GM21390 (cell line): ENCODE results near the gene PCDHB11.
"Not testable (repeated sequence)": the region's sequence is repeated elsewhere in the genome, so short reads cannot be mapped to it uniquely, and the experiment has no call there.

Experiments
- ATAC-seq: cut with Tn5 transposase; IDR thresholded peaks from one replicate; pipeline ENCODE4 v1.9.1; 2021; ENCODE audit not compliant: unreplicated experiment

PCDHB11 gene

GRCh38 chr5:141199359-141200235 lies at the start of gene PCDHB11:
Gene PCDHB11 (plus strand): TSS chr5:141199627. CDS start chr5:141199775, 148 bp downstream.
- no peak for ATAC-seq

- ATAC-seq: no peak
These were observed 49.6 kb upstream of the PCDHB11 start, which contains the start of gene PCDHB6 for GRCh38 chr5:141149812-141150211. Gene PCDHB6 (plus strand): TSS chr5:141150057. CDS start chr5:141150258, 201 bp downstream.

- ATAC-seq: no peak
These were observed 49.0 kb upstream of the PCDHB11 start for GRCh38 chr5:141150224-141150992.

GRCh38 chr5:141150993-141151325 lies 48.5 kb upstream of the PCDHB11 start:
- no peak for ATAC-seq

- ATAC-seq: not testable (repeated sequence)
These were observed 47.8 kb upstream of the PCDHB11 start for GRCh38 chr5:141151632-141152031.

GRCh38 chr5:141152096-141152495 lies 47.3 kb upstream of the PCDHB11 start:
- ATAC-seq: not testable (repeated sequence)

- ATAC-seq: no peak
These were observed 43.7 kb upstream of the PCDHB11 start for GRCh38 chr5:141155540-141156374.

- ATAC-seq: not testable (repeated sequence)
These were observed 42.1 kb upstream of the PCDHB11 start for GRCh38 chr5:141157356-141157755.

- ATAC-seq: not testable (repeated sequence)
These were observed 41.5 kb upstream of the PCDHB11 start for GRCh38 chr5:141157901-141158300.

GRCh38 chr5:141172381-141173204 lies 26.8 kb upstream of the PCDHB11 start, which contains the start of gene PCDHB7:
Gene PCDHB7 (plus strand): TSS chr5:141172644. CDS start chr5:141172836, 192 bp downstream.
- ATAC-seq: no peak

- ATAC-seq: not testable (repeated sequence)
These were observed 24.9 kb upstream of the PCDHB11 start for GRCh38 chr5:141174291-141175104.

GRCh38 chr5:141175933-141176332 lies 23.5 kb upstream of the PCDHB11 start:
- no peak for ATAC-seq

- ATAC-seq: not testable (repeated sequence)
These were observed 21.7 kb upstream of the PCDHB11 start, which contains the start of gene PCDHB8 for GRCh38 chr5:141177577-141178191. Gene PCDHB8 (plus strand): TSS chr5:141177790. CDS start chr5:141178035, 245 bp downstream.

GRCh38 chr5:141179371-141179770 lies 20.1 kb upstream of the PCDHB11 start:
- ATAC-seq: not testable (repeated sequence)

GRCh38 chr5:141179876-141180275 lies 19.6 kb upstream of the PCDHB11 start:
- not testable (repeated sequence) for ATAC-seq

- no peak for ATAC-seq
These were observed 19.1 kb upstream of the PCDHB11 start for GRCh38 chr5:141180313-141180712.

GRCh38 chr5:141182248-141182647 lies 17.2 kb upstream of the PCDHB11 start, which contains the start of gene PCDHB16:
Gene PCDHB16 (plus strand): TSS chr5:141182387. CDS start chr5:141182560, 173 bp downstream.
- no peak for ATAC-seq

GRCh38 chr5:141184117-141184855 lies 15.1 kb upstream of the PCDHB11 start:
- not testable (repeated sequence) for ATAC-seq
